ENCODE measurements around the gene SUMF2.

DNA sequence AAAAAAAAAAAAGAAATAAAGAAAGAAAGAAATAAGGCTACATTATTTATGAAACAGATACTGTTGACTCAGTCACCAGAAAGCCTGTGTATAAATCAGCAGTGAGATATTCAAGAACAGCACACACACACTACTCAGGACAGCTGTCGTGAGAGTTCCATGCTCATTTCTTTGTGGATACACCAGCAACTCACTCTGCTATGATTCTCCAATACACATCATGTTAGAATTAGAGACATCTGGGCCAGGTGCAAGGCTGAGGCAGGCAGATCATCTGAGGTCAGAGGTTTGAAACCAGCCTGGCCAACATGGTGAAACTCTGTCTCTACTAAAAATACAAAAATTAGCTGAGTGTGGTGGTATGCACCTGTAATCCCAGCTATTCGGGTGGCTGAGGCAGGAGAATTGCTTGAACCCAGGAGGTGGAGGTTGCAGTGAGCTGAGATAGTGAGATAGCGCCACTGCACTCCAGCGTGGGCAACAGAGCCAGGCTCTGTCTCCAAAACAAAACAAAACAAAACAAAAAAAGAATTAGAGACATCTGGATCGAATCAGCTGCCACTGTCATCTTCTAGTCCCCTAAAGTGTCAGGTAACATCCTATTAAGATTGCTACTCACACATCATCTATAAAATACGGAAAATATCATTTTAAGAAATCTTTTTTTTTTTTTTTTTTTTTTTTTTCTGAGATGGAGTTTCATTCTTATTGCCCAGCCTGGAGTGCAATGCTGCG is 63.3 kb downstream of the SUMF2 start:
- TF ChIP-seq, protein P1, sequence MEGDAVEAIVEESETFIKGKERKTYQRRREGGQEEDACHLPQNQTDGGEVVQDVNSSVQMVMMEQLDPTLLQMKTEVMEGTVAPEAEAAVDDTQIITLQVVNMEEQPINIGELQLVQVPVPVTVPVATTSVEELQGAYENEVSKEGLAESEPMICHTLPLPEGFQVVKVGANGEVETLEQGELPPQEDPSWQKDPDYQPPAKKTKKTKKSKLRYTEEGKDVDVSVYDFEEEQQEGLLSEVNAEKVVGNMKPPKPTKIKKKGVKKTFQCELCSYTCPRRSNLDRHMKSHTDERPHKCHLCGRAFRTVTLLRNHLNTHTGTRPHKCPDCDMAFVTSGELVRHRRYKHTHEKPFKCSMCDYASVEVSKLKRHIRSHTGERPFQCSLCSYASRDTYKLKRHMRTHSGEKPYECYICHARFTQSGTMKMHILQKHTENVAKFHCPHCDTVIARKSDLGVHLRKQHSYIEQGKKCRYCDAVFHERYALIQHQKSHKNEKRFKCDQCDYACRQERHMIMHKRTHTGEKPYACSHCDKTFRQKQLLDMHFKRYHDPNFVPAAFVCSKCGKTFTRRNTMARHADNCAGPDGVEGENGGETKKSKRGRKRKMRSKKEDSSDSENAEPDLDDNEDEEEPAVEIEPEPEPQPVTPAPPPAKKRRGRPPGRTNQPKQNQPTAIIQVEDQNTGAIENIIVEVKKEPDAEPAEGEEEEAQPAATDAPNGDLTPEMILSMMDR (conservative IDR thresholded peaks at IDR 0.05; ENCODE audit: low read depth, low read length) = no peak
- TF ChIP-seq POLR2A (IDR thresholded peaks at IDR 0.05; ENCODE audit: low read depth, low read length) (no peak), BHLHE40 (IDR thresholded peaks at IDR 0.05; ENCODE audit: low read depth, low read length) (no peak), MXI1 (IDR thresholded peaks at IDR 0.05; ENCODE audit: borderline replicate concordance, low read depth, low read length) (no peak)
